Mesodermal cell (in vitro differentiated cells): ENCODE results near the gene LENG1.
"Not testable (repeated sequence)": the region's sequence is repeated elsewhere in the genome, so short reads cannot be mapped to it uniquely, and the experiment has no call there.

Experiments used
- H3K27ac ChIP-seq: 2 replicates; pipeline ENCODE4 v1.7.0; 2013; ENCODE audit warnings: mild to moderate bottlenecking, low read depth, low read length, moderate library complexity; ENCODE audit not compliant: severe bottlenecking
- H3K36me3 ChIP-seq: 2 replicates; pipeline ENCODE4 v1.7.1; 2013; ENCODE audit warnings: mild to moderate bottlenecking, low read length, moderate library complexity; ENCODE audit not compliant: control insufficient read depth, insufficient read depth
- H3K4me1 ChIP-seq: one replicate; pipeline ENCODE4 v1.7.1; 2013; ENCODE audit warnings: mild to moderate bottlenecking, low read length; ENCODE audit not compliant: insufficient read depth, control insufficient read depth, poor library complexity, severe bottlenecking
- H3K4me3 ChIP-seq: 2 replicates; pipeline ENCODE4 v1.7.0; 2013; ENCODE audit warnings: low read length, control low read depth, mild to moderate bottlenecking; ENCODE audit not compliant: insufficient read depth, poor library complexity, severe bottlenecking; ENCODE audit errors: extremely low read depth
- H3K9me3 ChIP-seq: 2 replicates; pipeline ENCODE4 v1.7.1; 2013; ENCODE audit warnings: mild to moderate bottlenecking, low read length, moderate library complexity; ENCODE audit not compliant: control insufficient read depth
- WGBS, 2 experiments: methylation state at CpG; one replicate each; pipeline ENCODE4 v1.1.5; 2013; ENCODE audit warnings: missing lambda C conversion rate in 2 of 2; ENCODE audit not compliant: insufficient coverage in 2 of 2; 5-methylcytosine and 5-hydroxymethylcytosine counted together

The LENG1 gene

GRCh38 chr19:54189145-54189734, 29.7 kb upstream of the LENG1 start, which contains the start of gene MBOAT7:
Gene MBOAT7 (minus strand): TSS chr19:54189580. CDS start chr19:54188508, 1,072 bp downstream.
- 0 to 1% methylated on average over 50 to 59 of the region's 64 CpGs for WGBS, 2 experiments
- peaks cover 17% of the 10 kb centered on the region for H3K4me1 ChIP-seq
- H3K36me3 ChIP-seq = peaks cover 51% of the 10 kb centered on the region
- peak within 1 kb of the TSS; percentile 99 for H3K27ac ChIP-seq
- H3K9me3 ChIP-seq = no peaks in the 10 kb centered on the region
- H3K4me3 ChIP-seq = peak within 1 kb of the TSS; percentile 86

DNA sequence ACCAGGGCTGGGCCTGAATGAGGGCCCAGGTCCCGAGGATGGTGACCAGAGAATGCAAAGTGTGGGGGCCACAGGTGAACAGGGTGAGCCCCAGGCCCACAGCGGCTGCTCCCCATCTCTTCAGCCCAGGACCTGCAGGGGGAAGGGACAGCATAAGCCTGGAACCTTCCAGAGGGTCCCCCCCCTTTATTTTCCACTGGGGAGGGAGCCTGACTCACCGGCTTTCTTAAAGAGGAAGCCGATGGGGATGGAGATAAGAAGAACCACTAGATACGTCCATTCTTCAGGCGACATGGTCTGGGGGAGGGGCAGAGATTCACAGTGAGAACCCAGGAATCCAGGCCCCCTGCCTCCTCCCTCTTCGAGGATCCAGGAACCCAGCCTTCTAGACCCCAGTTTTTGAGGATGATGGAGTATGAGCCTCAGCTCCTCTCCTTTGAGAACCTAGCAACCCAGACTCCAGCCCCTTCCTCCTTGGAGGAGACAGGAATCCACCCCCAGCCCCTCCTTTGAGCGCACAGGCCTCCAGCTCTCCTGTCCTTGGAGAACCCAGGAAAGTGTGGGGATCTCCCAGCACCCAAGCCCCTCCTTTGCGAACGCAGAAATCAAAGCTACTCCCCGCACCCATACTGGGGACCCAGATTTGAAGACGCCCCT, 28.8 kb upstream of the LENG1 start:
- H3K27ac ChIP-seq = peak overlapping the region; percentile 99
- H3K4me1 ChIP-seq = peaks cover 17% of the 10 kb centered on the region
- peaks cover 50% of the 10 kb centered on the region for H3K36me3 ChIP-seq
- WGBS, 2 experiments = 23 to 28% methylated on average over 5 to 7 of the region's 12 CpGs
- no peaks in the 10 kb centered on the region for H3K9me3 ChIP-seq
- peak overlapping the region; percentile 86 for H3K4me3 ChIP-seq

DNA sequence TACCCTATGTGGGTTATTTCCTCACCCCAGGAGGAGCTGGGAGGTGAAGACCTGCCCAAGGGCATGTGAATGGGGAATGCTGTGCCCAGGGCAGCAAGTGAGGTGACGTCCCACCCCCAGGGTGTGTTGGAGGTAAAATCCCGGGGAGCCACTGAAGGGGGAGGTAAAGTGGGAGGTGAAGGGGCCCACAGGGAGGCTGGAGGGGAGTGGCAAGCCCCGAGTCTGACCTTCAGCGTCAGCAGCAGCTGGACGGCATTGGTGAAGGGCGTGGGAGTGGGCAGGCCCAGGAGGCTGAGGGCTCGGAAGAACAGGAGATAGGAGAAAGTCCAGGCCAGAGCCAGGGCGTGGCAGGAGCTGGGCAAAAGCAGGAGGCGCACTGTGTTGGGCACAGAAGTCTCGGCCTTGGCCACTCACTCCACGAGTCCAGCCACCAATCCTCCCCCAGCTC, 27.4 kb upstream of the LENG1 start:
- 93 to 99% methylated on average over 4 to 9 of the region's 11 CpGs for WGBS, 2 experiments
- peaks cover 10% of the 10 kb centered on the region for H3K4me1 ChIP-seq
- H3K9me3 ChIP-seq = no peaks in the 10 kb centered on the region
- no peak overlapping the region for H3K4me3 ChIP-seq
- H3K36me3 ChIP-seq = peaks cover 49% of the 10 kb centered on the region
- H3K27ac ChIP-seq = no peak overlapping the region

- Histone ChIP-seq H3K36me3 (peaks cover 51% of the 10 kb centered on the region), H3K4me3 (no peak overlapping the region), H3K9me3 (no peaks in the 10 kb centered on the region), H3K27ac (no peak overlapping the region), H3K4me1 (peaks cover 10% of the 10 kb centered on the region)
- 90 to 95% methylated on average over 4 to 5 of the region's 8 CpGs for WGBS, 2 experiments
These were observed 26.8 kb upstream of the LENG1 start for GRCh38 chr19:54186351-54186750.

GRCh38 chr19:54183431-54183830, 23.9 kb upstream of the LENG1 start:
- Histone ChIP-seq H3K4me1 (peaks cover 10% of the 10 kb centered on the region), H3K27ac (no peak overlapping the region), H3K36me3 (peaks cover 80% of the 10 kb centered on the region), H3K9me3 (no peaks in the 10 kb centered on the region), H3K4me3 (no peak overlapping the region)
- WGBS, 2 experiments = 93 to 98% methylated on average over 11 of the region's 11 CpGs

DNA sequence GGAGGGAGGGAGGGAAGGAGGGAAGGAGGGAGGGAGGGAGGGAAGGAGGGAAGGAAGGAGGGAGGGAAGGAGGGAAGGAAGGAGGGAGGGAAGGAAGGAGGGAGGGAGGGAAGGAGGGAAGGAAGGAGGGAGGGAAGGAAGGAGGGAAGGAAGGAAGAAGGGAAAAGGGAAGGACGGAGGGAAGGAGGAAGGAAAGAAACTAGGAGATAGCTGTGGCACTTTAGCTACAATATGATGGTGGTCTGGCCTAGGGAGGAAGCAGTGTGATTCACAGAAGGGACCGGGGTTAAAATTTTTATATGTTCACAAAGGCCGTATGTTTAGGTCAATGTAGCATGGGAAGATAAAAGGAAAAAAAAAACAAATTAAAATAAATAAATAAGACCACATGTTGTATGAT, 22.4 kb upstream of the LENG1 start:
- H3K27ac ChIP-seq, H3K4me3 ChIP-seq, H3K4me1 ChIP-seq, H3K9me3 ChIP-seq: not testable (repeated sequence)
- H3K36me3 ChIP-seq = peaks cover 83% of the 10 kb centered on the region
- 100% methylated on average over 1 to 2 of the region's 3 CpGs for WGBS, 2 experiments

GRCh38 chr19:54180691-54181091, 21.2 kb upstream of the LENG1 start:
- no peaks in the 10 kb centered on the region for H3K9me3 ChIP-seq
- WGBS, 2 experiments = 95% methylated on average over 36 of the region's 37 CpGs
- H3K4me1 ChIP-seq = no peaks in the 10 kb centered on the region
- H3K4me3 ChIP-seq = no peak overlapping the region
- peaks cover 87% of the 10 kb centered on the region for H3K36me3 ChIP-seq
- H3K27ac ChIP-seq = peak overlapping the region; percentile 59

GRCh38 chr19:54179921-54180461, 20.5 kb upstream of the LENG1 start:
- Histone ChIP-seq H3K9me3 (no peaks in the 10 kb centered on the region), H3K27ac (peak overlapping the region; percentile 59), H3K4me3 (no peak overlapping the region), H3K4me1 (no peaks in the 10 kb centered on the region), H3K36me3 (peaks cover 84% of the 10 kb centered on the region)
- WGBS, 2 experiments = 56 to 66% methylated on average over 10 of the region's 10 CpGs

DNA sequence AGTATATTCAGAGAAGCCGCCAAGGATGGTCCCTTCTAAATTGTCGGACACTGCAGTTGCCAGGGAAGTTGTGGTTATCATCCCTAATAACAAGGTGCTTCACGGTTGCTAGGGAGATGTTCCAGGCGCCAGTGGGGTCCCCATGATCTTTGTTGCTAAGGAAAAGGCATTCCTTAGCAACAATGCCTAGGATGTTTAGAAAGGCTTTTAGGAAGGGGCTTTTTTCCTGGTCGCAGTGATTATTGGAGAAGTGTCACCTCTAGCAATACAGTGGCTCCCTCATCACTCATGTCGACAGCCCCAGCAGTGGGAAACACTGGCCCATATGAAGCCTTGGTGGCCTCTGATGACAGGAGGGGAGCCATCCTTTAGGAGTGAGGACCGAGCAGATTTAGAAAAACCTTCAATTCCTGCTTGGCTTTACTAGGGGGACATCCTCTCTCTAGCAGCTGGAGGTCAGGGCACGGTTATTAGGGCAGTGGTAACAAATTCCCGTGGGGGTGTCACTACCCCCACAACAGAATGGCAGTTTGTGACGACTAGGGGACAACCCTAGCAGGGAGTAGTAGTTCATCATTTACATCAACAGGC, 19.8 kb upstream of the LENG1 start:
- H3K4me3 ChIP-seq = no peak overlapping the region

GRCh38 chr19:54178581-54179261, 19.2 kb upstream of the LENG1 start:
- H3K4me3 ChIP-seq = no peak overlapping the region
- 92 to 98% methylated on average over 21 to 23 of the region's 23 CpGs for WGBS, 2 experiments
- H3K36me3 ChIP-seq = peaks cover 76% of the 10 kb centered on the region
- no peaks in the 10 kb centered on the region for H3K4me1 ChIP-seq
- no peaks in the 10 kb centered on the region for H3K9me3 ChIP-seq
- H3K27ac ChIP-seq = peak overlapping the region; percentile 36

More for the DNA sequence above, 19.8 kb upstream of the LENG1 start:
- Histone ChIP-seq H3K27ac (peak overlapping the region; percentile 59), H3K4me1 (no peaks in the 10 kb centered on the region), H3K36me3 (peaks cover 82% of the 10 kb centered on the region), H3K9me3 (no peaks in the 10 kb centered on the region)
- 85 to 90% methylated on average over 10 of the region's 10 CpGs for WGBS, 2 experiments
